ENCODE results near the gene ZNF439.
"Not testable (repeated sequence)": the region's sequence is repeated elsewhere in the genome, so short reads cannot be mapped to it uniquely, and the experiment has no call there.

Gene ZNF439

GRCh38 chr19:11843722-11844121 is 4.8 kb upstream of the ZNF439 start:
- no peaks in the 10 kb centered on the region for H3K27me3 ChIP-seq (replicated peaks)
- no peak for DNase-seq
- TF ChIP-seq, protein P1, sequence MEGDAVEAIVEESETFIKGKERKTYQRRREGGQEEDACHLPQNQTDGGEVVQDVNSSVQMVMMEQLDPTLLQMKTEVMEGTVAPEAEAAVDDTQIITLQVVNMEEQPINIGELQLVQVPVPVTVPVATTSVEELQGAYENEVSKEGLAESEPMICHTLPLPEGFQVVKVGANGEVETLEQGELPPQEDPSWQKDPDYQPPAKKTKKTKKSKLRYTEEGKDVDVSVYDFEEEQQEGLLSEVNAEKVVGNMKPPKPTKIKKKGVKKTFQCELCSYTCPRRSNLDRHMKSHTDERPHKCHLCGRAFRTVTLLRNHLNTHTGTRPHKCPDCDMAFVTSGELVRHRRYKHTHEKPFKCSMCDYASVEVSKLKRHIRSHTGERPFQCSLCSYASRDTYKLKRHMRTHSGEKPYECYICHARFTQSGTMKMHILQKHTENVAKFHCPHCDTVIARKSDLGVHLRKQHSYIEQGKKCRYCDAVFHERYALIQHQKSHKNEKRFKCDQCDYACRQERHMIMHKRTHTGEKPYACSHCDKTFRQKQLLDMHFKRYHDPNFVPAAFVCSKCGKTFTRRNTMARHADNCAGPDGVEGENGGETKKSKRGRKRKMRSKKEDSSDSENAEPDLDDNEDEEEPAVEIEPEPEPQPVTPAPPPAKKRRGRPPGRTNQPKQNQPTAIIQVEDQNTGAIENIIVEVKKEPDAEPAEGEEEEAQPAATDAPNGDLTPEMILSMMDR (IDR thresholded peaks at IDR 0.05; ENCODE audit: low read depth, low read length, missing control alignments), result no peak
- no peak overlapping the region for H3K27ac ChIP-seq
- no peaks in the 10 kb centered on the region for H3K36me3 ChIP-seq (replicated peaks)
- no peak overlapping the region for H3K4me3 ChIP-seq (ENCODE audit: low read depth, low read length)
- in situ Hi-C loops (cut with HindIII; ENCODE audit: low pct_ligation_motif_present, low sequenced_read_pairs), result no loop called here

DNA sequence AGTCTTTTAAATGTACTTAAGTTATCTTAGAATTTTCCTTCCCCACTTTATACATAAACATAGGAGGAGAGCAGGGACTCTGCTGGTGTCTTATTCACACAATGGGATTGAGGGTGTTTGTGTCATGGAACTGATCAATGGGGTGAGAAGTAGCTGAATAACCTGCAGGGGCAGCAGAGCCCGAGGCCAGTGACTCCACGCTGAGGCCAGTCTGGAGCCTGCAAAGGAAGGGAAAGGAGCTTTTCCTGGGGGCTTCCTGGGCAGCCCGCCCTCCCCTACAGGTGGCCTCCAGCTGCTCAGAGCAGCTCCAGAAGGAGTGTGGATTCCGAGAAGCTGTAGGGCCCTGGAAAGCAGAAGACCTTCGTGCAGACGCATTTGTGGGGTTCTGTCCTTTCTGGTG is 911 bp upstream of the ZNF439 start:
- DNase-seq; H3K4me3 ChIP-seq (ENCODE audit: low read depth, low read length); H3K27ac ChIP-seq; H3K36me3 ChIP-seq (replicated peaks); H3K27me3 ChIP-seq (replicated peaks); in situ Hi-C loops (cut with HindIII; ENCODE audit: low pct_ligation_motif_present, low sequenced_read_pairs): not testable (repeated sequence)
- TF ChIP-seq, protein P1 (IDR thresholded peaks at IDR 0.05; ENCODE audit: low read depth, low read length, missing control alignments), result peak; percentile 8

- Histone ChIP-seq H3K36me3 (replicated peaks) (no peaks in the 10 kb centered on the region), H3K27me3 (replicated peaks) (no peaks in the 10 kb centered on the region), H3K27ac (no peak overlapping the region), H3K4me3 (ENCODE audit: low read depth, low read length) (peak overlapping the region; percentile 67)
- in situ Hi-C loops (cut with HindIII; ENCODE audit: low pct_ligation_motif_present, low sequenced_read_pairs), result no loop called here
- TF ChIP-seq, protein P1 (IDR thresholded peaks at IDR 0.05; ENCODE audit: low read depth, low read length, missing control alignments), result no peak
- no peak for DNase-seq
Observed at GRCh38 chr19:11848200-11848593, 329 bp upstream of the ZNF439 start.

DNA sequence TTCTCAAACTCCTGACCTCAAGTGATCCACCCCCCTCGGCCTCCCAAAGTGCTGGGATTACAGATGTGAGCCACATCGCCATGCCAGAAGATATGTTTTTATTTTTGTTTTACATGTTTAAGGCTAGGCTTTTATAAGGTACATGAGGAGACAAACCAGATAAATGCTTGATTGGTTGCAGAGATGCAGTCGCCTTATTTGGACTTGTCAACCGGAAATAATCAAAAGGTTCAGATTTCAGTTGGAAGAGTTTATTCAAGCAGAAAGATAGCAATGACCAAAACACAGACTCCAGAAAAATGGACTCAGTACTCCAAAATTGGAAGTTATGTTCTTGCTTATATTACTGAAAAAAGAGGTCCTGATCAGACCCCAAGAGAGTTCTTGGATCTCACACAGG is 1.8 kb downstream of the ZNF439 start:
- in situ Hi-C loops (cut with HindIII; ENCODE audit: low pct_ligation_motif_present, low sequenced_read_pairs); H3K27ac ChIP-seq; DNase-seq; H3K4me3 ChIP-seq (ENCODE audit: low read depth, low read length); H3K36me3 ChIP-seq (replicated peaks); H3K27me3 ChIP-seq (replicated peaks): not testable (repeated sequence)

DNA sequence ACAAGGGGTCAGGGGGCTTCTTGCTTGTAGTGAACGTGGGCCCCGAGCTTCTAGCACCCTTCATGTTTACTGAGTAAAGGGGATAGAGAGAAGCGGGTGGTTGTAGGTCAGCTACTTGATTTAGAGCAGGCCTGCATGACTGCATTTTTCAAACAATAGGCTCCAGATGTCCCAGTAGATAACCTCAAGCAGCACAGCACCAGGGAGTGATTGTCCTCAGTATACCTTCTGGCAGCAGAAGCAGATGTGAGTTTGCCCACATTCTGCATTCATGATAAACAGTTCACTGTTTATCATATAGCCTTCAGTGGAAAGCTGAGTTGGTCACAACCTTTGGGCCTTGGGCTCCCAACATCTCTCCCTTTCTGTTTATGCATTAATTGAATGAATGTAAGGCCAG is 4.8 kb downstream of the ZNF439 start:
- DNase-seq, result no peak
- TF ChIP-seq, protein P1 (IDR thresholded peaks at IDR 0.05; ENCODE audit: low read depth, low read length, missing control alignments), result no peak
- H3K36me3 ChIP-seq (replicated peaks), result no peaks in the 10 kb centered on the region
- H3K4me3 ChIP-seq (ENCODE audit: low read depth, low read length), result no peak overlapping the region
- H3K27me3 ChIP-seq (replicated peaks), result no peaks in the 10 kb centered on the region
- H3K27ac ChIP-seq, result no peak overlapping the region
- in situ Hi-C loops (cut with HindIII; ENCODE audit: low pct_ligation_motif_present, low sequenced_read_pairs), result no loop called here

GRCh38 chr19:11856596-11857250 is 8.2 kb downstream of the ZNF439 start:
- Histone ChIP-seq H3K36me3 (replicated peaks) (no peaks in the 10 kb centered on the region), H3K4me3 (ENCODE audit: low read depth, low read length) (no peak overlapping the region), H3K27ac (no peak overlapping the region), H3K27me3 (replicated peaks) (no peaks in the 10 kb centered on the region)
- TF ChIP-seq, protein P1 (IDR thresholded peaks at IDR 0.05; ENCODE audit: low read depth, low read length, missing control alignments), result no peak
- in situ Hi-C loops (cut with HindIII; ENCODE audit: low pct_ligation_motif_present, low sequenced_read_pairs), result no loop called here
- no peak for DNase-seq

All from brain microvascular endothelial cell (primary cell).